ENCODE results near the gene DAB1.

Gene DAB1

DNA sequence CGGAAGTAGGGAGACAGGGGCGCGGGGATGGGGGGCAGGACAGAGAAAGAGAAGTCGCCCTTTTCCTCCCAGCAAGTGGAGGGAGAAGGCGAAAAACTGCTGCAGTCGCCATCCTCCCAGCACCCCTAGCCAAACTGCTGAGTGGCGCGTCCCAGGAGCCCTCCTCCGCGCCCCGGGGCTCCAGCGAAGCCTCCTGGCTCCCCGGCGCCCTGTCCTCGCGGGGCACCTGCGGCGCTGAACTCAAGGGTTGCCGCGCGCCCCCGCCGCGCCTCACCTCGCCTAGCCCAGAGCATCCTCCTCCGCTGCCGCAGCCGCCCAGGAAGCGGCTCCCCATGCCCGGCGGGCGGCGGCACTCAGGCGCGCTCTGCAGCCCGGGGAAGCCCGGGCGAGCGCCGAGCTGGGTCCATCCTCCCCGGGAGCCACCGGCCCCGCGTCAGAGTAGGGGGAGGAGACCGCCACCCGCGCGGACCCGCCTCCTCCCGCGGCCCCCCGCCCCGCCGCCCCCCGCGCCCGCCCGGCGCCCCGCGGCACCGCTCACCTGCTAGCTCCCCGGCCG is at the start of gene DAB1:
TSS of gene DAB1 (minus strand) at position 405 of the 556 bp plus-strand sequence. CDS start 133,030 bp downstream, outside the sequence.
- peak within 1 kb of the TSS; percentile 56 for H3K4me3 ChIP-seq (replicated peaks; ENCODE audit: low read depth, low read length)
- TF ChIP-seq, protein P1, sequence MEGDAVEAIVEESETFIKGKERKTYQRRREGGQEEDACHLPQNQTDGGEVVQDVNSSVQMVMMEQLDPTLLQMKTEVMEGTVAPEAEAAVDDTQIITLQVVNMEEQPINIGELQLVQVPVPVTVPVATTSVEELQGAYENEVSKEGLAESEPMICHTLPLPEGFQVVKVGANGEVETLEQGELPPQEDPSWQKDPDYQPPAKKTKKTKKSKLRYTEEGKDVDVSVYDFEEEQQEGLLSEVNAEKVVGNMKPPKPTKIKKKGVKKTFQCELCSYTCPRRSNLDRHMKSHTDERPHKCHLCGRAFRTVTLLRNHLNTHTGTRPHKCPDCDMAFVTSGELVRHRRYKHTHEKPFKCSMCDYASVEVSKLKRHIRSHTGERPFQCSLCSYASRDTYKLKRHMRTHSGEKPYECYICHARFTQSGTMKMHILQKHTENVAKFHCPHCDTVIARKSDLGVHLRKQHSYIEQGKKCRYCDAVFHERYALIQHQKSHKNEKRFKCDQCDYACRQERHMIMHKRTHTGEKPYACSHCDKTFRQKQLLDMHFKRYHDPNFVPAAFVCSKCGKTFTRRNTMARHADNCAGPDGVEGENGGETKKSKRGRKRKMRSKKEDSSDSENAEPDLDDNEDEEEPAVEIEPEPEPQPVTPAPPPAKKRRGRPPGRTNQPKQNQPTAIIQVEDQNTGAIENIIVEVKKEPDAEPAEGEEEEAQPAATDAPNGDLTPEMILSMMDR (IDR thresholded peaks at IDR 0.05; ENCODE audit: low read depth, low read length, missing control alignments), result no peak

DNA sequence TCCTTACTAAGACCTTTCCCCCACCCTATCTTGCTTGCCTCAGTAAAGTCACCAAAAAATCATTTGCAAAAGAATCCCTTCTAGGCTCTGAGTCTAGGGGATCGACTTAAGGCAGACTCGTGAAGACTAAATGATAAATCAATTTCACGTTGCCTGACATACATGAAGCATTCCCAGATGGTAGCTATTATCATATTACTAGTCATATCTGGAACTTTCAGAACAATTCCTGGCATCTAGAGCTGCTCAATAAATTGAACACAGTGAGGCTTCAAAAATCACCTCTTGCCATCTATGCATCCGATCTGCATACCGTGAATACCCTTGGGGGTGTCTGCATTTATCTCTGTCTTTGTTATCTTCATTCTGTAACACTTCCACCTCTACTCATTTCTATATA is 49.6 kb upstream of the DAB1 start:
- no peak overlapping the region for H3K4me3 ChIP-seq (replicated peaks; ENCODE audit: low read depth, low read length)
- no peak for DNase-seq (ENCODE audit: extremely low read depth, low read depth)
- TF ChIP-seq, protein P1 (IDR thresholded peaks at IDR 0.05; ENCODE audit: low read depth, low read length, missing control alignments), result no peak

More for the DNA sequence above, at the start of gene DAB1:
- no peak for DNase-seq (ENCODE audit: extremely low read depth, low read depth)

DNA sequence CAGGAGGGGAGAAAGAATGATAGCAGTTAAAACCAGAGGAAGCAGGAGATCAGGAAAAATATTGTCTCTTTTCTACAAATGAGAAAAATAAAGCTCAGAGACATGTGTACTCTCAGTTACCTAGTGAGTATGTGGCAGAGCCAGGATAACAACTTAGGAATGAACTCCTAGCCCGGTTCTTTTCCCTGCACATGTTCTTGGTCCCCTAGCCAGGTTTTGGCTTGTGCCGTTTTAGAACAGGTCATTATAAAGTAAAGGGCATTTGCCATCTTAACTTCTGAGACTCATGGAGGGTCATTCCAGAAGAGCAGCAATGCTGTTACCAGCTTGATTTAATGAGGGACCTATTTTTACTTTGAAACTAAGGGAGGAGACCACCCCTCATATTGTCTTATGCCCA is 48.1 kb upstream of the DAB1 start:
- H3K4me3 ChIP-seq (replicated peaks; ENCODE audit: low read depth, low read length), result no peak overlapping the region
- no peak for DNase-seq (ENCODE audit: extremely low read depth, low read depth)
- TF ChIP-seq, protein P1 (IDR thresholded peaks at IDR 0.05; ENCODE audit: low read depth, low read length, missing control alignments), result no peak

DNA sequence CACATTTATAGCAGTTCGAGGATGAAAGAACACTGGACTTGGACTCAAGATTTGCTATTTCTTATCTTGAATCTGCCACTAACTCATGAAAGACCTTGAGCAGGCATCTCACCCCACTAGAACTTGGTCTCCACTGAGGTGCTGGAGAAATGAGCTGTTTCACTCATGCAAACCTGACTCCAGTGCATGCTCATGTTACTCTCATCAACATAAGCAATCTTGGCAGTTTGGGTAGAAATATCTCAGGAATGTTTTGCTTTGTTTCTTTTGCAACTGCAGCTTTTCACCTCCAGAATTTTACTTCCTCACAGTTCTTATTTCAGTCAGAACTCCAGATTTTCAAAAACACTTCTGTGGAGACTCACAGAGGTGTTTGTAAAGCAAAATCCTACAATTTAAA is 46.2 kb upstream of the DAB1 start:
- TF ChIP-seq, protein P1 (IDR thresholded peaks at IDR 0.05; ENCODE audit: low read depth, low read length, missing control alignments), result no peak
- H3K4me3 ChIP-seq (replicated peaks; ENCODE audit: low read depth, low read length), result no peak overlapping the region
- no peak for DNase-seq (ENCODE audit: extremely low read depth, low read depth)

DNA sequence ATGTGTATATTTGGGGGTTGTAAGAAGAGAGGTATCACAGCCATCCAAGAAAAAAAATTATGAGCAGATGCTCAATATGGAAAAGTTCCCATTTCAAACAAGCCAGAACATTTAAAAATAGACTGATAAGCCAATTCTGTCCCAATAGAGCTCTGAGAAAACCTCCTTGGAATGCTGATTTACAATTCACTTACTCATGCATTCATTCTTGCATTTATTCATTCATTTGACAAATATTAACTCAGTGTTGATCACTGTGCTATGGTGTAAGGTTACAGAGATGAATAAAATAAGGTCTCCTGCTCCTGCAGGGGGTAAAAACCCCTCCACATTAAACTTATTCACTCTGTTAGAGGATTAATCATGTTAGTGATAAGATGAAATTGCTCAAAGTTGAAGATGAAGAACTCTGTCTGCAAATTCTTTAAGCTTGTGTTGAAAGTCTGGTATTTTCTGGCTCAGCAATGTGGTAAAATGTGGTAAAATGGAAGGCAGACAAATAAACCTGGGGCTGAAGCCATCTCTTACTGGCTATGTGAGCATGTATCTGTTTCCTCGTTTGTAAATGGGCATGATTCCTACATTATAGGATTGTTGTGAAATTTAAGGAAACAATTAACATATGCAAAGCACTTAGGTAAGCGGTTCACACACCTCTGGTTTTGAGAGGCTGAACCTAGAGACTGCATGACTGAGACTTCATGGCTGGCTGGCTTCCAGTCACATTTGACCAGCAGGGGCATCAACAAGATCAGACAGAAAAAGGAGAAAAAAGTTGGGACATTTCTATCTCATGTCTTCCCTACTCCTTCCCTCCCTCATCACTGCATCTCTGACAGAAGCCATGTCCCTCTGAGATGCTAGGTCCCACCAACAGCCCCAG is 45.0 kb upstream of the DAB1 start:
- no peak for DNase-seq (ENCODE audit: extremely low read depth, low read depth)
- no peak overlapping the region for H3K4me3 ChIP-seq (replicated peaks; ENCODE audit: low read depth, low read length)

DNA sequence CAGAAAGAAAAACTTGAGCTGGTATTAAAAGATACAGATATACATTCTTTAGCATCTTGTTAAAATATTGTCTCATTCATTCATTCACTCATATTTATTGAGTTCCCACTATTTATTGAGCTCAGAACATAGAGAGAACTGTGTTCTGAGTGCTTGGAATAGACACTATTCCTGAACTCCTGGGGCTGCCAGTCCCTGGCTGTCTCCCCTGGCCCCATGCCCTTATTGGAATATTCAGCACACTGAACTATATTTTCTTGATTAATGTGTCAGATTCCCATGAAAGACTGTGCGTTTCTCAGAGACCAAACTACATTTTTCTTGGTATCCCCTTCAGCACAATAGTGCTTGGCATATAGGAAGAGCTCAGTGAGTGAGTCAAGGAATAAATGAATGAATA is 44.0 kb upstream of the DAB1 start:
- no peak overlapping the region for H3K4me3 ChIP-seq (replicated peaks; ENCODE audit: low read depth, low read length)
- TF ChIP-seq, protein P1 (IDR thresholded peaks at IDR 0.05; ENCODE audit: low read depth, low read length, missing control alignments), result no peak
- DNase-seq (ENCODE audit: extremely low read depth, low read depth), result no peak

More for the DNA sequence above, 45.0 kb upstream of the DAB1 start:
- TF ChIP-seq, protein P1 (IDR thresholded peaks at IDR 0.05; ENCODE audit: low read depth, low read length, missing control alignments), result peak; percentile 6
